ENCODE results near the gene THRAP3. TPM values are rescaled to one million over a fixed set of nuclear protein-coding genes. Genes with fewer than 3 reads are reported as not detected.

THRAP3 gene
- total RNA-seq, 2 experiments from 2014 or later: 149 to 182 TPM

DNA sequence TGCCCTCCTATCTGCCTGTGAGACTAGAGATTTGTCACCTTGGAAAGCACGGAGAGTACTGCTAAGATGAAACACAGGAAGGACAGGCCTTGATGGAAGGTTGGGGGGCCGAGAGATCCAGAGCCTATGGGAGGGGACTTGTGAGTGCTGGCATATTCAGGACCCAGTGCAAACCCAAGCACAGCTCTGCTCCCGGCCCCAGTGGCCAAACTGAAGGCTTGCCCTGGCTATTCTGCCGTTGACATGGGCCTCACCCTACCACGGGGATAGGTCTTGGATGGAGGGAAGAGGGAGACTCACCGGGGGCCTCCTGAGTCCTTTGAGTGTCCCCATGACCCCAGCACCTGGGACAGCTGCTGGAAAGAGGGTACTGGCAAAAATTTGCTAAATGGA lies 103.8 kb downstream of the THRAP3 start:
- Mint-ChIP-seq H3K4me1 (peaks cover 11% of the 10 kb centered on the region), H3K9me3 (ENCODE audit: low read depth) (no peaks in the 10 kb centered on the region), H3K36me3 (ENCODE audit: low read depth) (no peaks in the 10 kb centered on the region), H3K27ac (no peak overlapping the region), H3K27me3 (peaks cover 6% of the 10 kb centered on the region), H3K4me3 (no peak overlapping the region)
- POLR2A ChIA-PET: no interaction called here
- ATAC-seq (no peak), DNase-seq (no peak)
- CTCF ChIA-PET: no interaction called here
- intact Hi-C loops (cut with DNase I, micrococcal nuclease): no loop called here

DNA sequence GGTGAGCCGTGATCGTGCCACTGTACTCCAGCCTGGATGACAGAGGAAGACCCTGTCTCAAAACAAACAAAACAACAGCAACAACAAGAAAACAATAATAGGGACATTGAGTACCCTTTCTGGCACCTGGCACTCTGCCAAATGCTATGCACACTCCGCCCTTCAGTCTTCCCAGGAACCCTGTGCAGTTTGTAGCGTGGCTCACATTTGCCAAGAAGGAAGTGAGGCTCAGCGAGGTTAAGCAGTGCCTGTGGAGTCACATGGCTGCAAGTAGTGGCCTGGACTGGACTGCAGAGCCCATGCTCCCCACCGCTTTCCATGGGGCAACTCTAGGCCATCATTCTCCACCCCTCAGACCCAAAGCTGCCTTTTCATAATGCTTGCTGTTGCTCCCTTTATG lies 104.5 kb downstream of the THRAP3 start:
- no peaks in the 10 kb centered on the region for H3K9me3 Mint-ChIP-seq (ENCODE audit: low read depth)
- H3K36me3 Mint-ChIP-seq (ENCODE audit: low read depth): no peaks in the 10 kb centered on the region
- CTCF ChIA-PET: no interaction called here
- peaks cover 10% of the 10 kb centered on the region for H3K4me1 Mint-ChIP-seq
- intact Hi-C loops (cut with DNase I, micrococcal nuclease): no loop called here
- DNase-seq: no peak
- no peak overlapping the region for H3K4me3 Mint-ChIP-seq
- POLR2A ChIA-PET: no interaction called here
- H3K27me3 Mint-ChIP-seq: peaks cover 6% of the 10 kb centered on the region
- no peak for ATAC-seq
- H3K27ac Mint-ChIP-seq: no peak overlapping the region

- Mint-ChIP-seq H3K4me3 (no peak overlapping the region), H3K27me3 (peaks cover 3% of the 10 kb centered on the region), H3K4me1 (no peaks in the 10 kb centered on the region), H3K9me3 (ENCODE audit: low read depth) (no peaks in the 10 kb centered on the region), H3K27ac (no peak overlapping the region), H3K36me3 (ENCODE audit: low read depth) (no peaks in the 10 kb centered on the region)
- ATAC-seq (no peak), DNase-seq (no peak)
- POLR2A ChIA-PET: no interaction called here
- CTCF ChIA-PET: interaction anchor here (0.7 kb wide), 1 partner anchor 13 kb away, joined by 4 read pairs; no protein-coding TSS in a partner anchor
- intact Hi-C loops (cut with DNase I, micrococcal nuclease): no loop called here
Measured at GRCh38 chr1:36329817-36330216, 105.6 kb downstream of the THRAP3 start.

- intact Hi-C loops (cut with DNase I, micrococcal nuclease): no loop called here
- ChIA-PET CTCF (interaction anchor here (1.4 kb wide), 1 partner anchor 18 kb away, joined by 4 read pairs; no protein-coding TSS in a partner anchor), POLR2A (no interaction called here)
- H3K4me3 Mint-ChIP-seq: no peak overlapping the region
- no peak for DNase-seq
- no peaks in the 10 kb centered on the region for H3K4me1 Mint-ChIP-seq
- H3K27me3 Mint-ChIP-seq: peaks cover 3% of the 10 kb centered on the region
- H3K27ac Mint-ChIP-seq: no peak overlapping the region
- no peaks in the 10 kb centered on the region for H3K9me3 Mint-ChIP-seq (ENCODE audit: low read depth)
- H3K36me3 Mint-ChIP-seq (ENCODE audit: low read depth): no peaks in the 10 kb centered on the region
- ATAC-seq: no peak
Measured at GRCh38 chr1:36330940-36331339, 106.7 kb downstream of the THRAP3 start.

- Mint-ChIP-seq H3K4me3 (no peak overlapping the region), H3K4me1 (peaks cover 12% of the 10 kb centered on the region), H3K27ac (no peak overlapping the region), H3K36me3 (ENCODE audit: low read depth) (peaks cover 9% of the 10 kb centered on the region), H3K27me3 (no peaks in the 10 kb centered on the region), H3K9me3 (ENCODE audit: low read depth) (no peaks in the 10 kb centered on the region)
- DNase-seq (no peak), ATAC-seq (no peak)
- ChIA-PET CTCF (no interaction called here), POLR2A (interaction anchor here (1.4 kb wide), 1 partner anchor 31 kb away, joined by 3 read pairs; the partner anchor contains the start of gene SH3D21)
- intact Hi-C loops (cut with DNase I, micrococcal nuclease): no loop called here
Measured at GRCh38 chr1:36337830-36338229, 113.6 kb downstream of the THRAP3 start.

- ATAC-seq (no peak), DNase-seq (no peak)
- no peaks in the 10 kb centered on the region for H3K9me3 Mint-ChIP-seq (ENCODE audit: low read depth)
- intact Hi-C loops (cut with DNase I, micrococcal nuclease): no loop called here
- H3K4me3 Mint-ChIP-seq: no peak overlapping the region
- peaks cover 13% of the 10 kb centered on the region for H3K36me3 Mint-ChIP-seq (ENCODE audit: low read depth)
- H3K27ac Mint-ChIP-seq: no peak overlapping the region
- H3K4me1 Mint-ChIP-seq: peaks cover 20% of the 10 kb centered on the region
- no peaks in the 10 kb centered on the region for H3K27me3 Mint-ChIP-seq
- ChIA-PET POLR2A (no interaction called here), CTCF (no interaction called here)
Measured at GRCh38 chr1:36339215-36339614, 115.0 kb downstream of the THRAP3 start.

- Mint-ChIP-seq H3K36me3 (ENCODE audit: low read depth) (peaks cover 14% of the 10 kb centered on the region), H3K4me1 (peaks cover 20% of the 10 kb centered on the region), H3K27me3 (no peaks in the 10 kb centered on the region), H3K27ac (no peak overlapping the region), H3K4me3 (no peak overlapping the region), H3K9me3 (ENCODE audit: low read depth) (no peaks in the 10 kb centered on the region)
- DNase-seq (no peak), ATAC-seq (no peak)
- POLR2A ChIA-PET: no interaction called here
- intact Hi-C loops (cut with DNase I, micrococcal nuclease): no loop called here
- CTCF ChIA-PET: no interaction called here
Measured at GRCh38 chr1:36339615-36340014, 115.4 kb downstream of the THRAP3 start.

DNA sequence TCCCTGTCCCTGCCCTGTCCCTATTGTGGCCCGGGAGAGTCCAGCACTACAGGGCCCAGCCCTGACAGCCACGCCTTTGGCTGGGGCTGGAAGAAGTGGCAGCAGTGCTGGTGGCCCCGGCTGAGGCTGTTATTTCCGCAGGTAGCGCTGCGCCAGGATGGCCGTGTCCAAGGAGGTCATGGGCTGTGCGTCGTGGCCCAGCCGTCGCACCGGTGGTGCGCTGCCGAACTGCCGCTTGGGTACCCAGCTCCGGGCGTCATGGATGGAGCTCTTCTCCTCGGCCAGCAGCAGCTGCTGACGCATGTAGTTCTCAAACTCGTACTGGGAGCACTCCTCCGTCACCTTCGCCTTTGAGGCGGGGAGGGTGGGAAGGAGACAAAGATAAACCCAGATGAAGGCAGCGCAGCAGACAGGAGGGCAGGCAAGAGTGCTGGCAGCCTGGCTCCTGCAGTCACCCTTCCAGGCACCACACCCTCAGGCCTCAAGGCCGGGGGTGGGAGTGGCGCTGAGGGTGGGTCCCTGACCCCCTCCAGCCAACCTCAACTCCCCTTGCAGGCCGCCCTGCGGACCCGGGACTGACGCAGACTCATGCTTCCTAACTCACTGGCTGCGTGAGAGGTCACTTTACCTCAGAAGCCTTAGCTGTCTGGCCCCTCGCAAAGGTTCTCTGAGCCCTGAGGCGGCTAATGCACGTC lies 117.5 kb downstream of the THRAP3 start:
- H3K36me3 Mint-ChIP-seq (ENCODE audit: low read depth): peaks cover 18% of the 10 kb centered on the region
- H3K27ac Mint-ChIP-seq: no peak overlapping the region
- POLR2A ChIA-PET: no interaction called here
- CTCF ChIA-PET: interaction anchor here (0.5 to 4.8 kb wide), 20 partner anchors 9 to 1353 kb away, joined by 3 to 45 read pairs (median 4); no protein-coding TSS in a partner anchor
- DNase-seq (no peak), ATAC-seq (no peak)
- H3K4me3 Mint-ChIP-seq: no peak overlapping the region
- H3K9me3 Mint-ChIP-seq (ENCODE audit: low read depth): no peaks in the 10 kb centered on the region
- intact Hi-C loops (cut with DNase I, micrococcal nuclease): loop anchor here (1.0 to 2.0 kb wide), 3 partner anchors 27 to 79 kb away; no protein-coding TSS in a partner anchor
- H3K4me1 Mint-ChIP-seq: peaks cover 20% of the 10 kb centered on the region
- H3K27me3 Mint-ChIP-seq: no peaks in the 10 kb centered on the region

DNA sequence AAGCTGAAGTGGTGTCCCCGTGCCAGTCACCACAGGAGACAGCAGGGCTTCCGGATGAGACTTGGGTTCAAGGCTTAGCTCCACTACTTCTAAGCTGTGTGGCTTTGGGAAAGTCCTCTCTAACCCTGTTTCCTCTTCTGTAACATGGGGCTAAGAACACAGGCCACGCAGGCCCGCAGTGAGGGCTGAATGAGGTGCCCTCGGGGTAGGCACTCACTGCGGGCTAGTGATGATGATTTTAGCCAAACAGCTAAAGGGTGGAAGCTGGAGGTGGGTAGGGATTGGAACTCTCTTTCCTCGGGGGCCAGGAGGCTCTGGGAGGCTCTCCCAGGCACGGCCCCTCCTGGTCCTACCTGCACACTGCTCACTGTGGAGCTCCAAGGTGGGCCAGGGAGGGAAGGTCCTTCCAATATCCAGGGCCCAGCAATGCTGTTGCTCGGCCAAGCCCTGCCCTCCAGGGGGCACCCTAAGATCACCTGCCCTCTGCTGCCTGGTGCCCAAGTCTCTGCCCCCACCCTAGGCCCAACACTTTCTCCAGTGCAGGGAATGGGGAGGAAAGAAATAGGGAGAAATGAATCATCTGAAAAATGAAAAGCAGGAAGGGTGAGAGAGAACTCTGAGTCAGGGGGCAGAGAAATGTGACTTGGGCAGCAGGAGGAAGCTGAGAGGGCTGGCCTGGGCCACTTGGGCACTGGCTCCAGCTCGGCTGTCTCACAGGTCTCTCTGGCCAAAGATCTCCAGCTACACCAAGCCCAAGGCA lies 118.4 kb downstream of the THRAP3 start:
- Mint-ChIP-seq H3K36me3 (ENCODE audit: low read depth) (peaks cover 24% of the 10 kb centered on the region), H3K4me1 (peaks cover 20% of the 10 kb centered on the region), H3K27me3 (no peaks in the 10 kb centered on the region), H3K9me3 (ENCODE audit: low read depth) (no peaks in the 10 kb centered on the region), H3K27ac (no peak overlapping the region), H3K4me3 (no peak overlapping the region)
- intact Hi-C loops (cut with DNase I, micrococcal nuclease): loop anchor here (1.0 to 2.0 kb wide), 3 partner anchors 26 to 78 kb away; no protein-coding TSS in a partner anchor
- ChIA-PET POLR2A (no interaction called here), CTCF (interaction anchor here (0.5 to 4.8 kb wide), 30 partner anchors 8 to 1352 kb away, joined by 3 to 45 read pairs (median 4); partner anchors contain the start of genes OSCP1 and SH3D21)
- ATAC-seq (peak; percentile 88), DNase-seq (peak; percentile 77)

DNA sequence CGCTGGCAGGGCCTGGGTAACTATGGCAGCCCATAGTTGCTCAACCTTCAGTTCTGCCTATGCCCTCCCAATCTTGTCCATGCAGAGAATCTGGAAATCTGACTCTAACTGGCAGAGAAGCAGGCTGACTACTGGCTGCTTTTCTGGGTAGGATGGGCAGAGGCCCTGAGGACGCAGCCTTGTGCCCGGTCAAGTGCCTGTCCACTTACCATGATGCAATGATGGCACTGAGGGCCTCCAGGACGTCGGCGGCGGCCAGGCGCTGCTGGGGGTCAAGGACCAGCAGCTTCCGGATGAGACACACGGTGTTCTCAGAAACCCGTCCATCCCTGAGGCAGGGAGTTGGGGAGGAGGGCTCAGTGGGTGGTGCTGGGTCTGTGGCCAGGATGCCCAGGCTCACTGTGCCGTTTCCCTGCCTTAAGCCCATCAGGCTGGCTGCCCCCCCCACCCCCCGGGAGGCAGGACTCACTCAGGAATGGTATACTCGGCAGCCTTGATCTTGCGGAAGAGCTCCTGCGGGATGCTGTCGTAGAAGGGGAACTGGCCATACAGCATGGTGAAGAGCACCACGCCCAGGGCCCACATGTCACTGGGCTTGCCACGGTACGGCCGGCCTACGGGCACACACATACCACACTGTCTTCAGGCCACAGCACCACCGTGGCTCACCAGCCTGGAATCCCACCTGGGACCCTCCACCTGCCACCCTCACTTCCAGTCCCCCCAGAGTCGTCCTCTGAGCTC lies 119.6 kb downstream of the THRAP3 start:
- ATAC-seq: no peak
- Mint-ChIP-seq H3K36me3 (ENCODE audit: low read depth) (peaks cover 32% of the 10 kb centered on the region), H3K4me3 (no peak overlapping the region), H3K9me3 (ENCODE audit: low read depth) (no peaks in the 10 kb centered on the region), H3K4me1 (peaks cover 16% of the 10 kb centered on the region), H3K27ac (no peak overlapping the region), H3K27me3 (no peaks in the 10 kb centered on the region)
- CTCF ChIA-PET: interaction anchor here (0.5 to 4.8 kb wide), 11 partner anchors 9 to 654 kb away, joined by 3 to 45 read pairs (median 5); partner anchors contain the start of gene OSCP1
- DNase-seq: no peak
- intact Hi-C loops (cut with DNase I, micrococcal nuclease): loop anchor here in 1 of 2 experiments (2.0 kb wide), 1 partner anchor 25 kb away; no protein-coding TSS in a partner anchor
- POLR2A ChIA-PET: no interaction called here

DNA sequence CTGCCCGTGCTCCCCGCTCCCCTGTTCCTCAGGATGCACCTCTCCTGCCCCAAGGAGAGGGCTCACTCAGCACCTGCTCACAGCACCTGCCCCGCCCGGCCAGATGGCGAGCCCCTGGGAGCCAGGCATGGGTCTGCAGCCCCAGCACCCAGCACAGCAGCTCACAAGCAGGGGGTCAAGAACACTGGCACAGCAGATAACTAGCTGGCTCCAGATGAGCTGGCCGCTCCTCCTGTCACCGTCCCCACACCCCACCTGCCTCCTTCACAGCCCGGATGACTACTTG lies 120.1 kb downstream of the THRAP3 start:
- no peak overlapping the region for H3K4me3 Mint-ChIP-seq
- ATAC-seq: no peak
- DNase-seq: no peak
- H3K36me3 Mint-ChIP-seq (ENCODE audit: low read depth): peaks cover 32% of the 10 kb centered on the region
- H3K9me3 Mint-ChIP-seq (ENCODE audit: low read depth): no peaks in the 10 kb centered on the region
- CTCF ChIA-PET: interaction anchor here (0.5 to 4.8 kb wide), 5 partner anchors 12 to 653 kb away, joined by 3 to 45 read pairs (median 5); no protein-coding TSS in a partner anchor
- H3K27me3 Mint-ChIP-seq: no peaks in the 10 kb centered on the region
- POLR2A ChIA-PET: no interaction called here
- intact Hi-C loops (cut with DNase I, micrococcal nuclease): no loop called here
- H3K4me1 Mint-ChIP-seq: peaks cover 15% of the 10 kb centered on the region
- H3K27ac Mint-ChIP-seq: no peak overlapping the region
